HG02642 (cell line): ENCODE results near the gene SPOPL.
"Not testable (repeated sequence)": the region's sequence is repeated elsewhere in the genome, so short reads cannot be mapped to it uniquely, and the experiment has no call there.

Experiments used
- ATAC-seq: cut with Tn5 transposase; IDR thresholded peaks from one replicate; pipeline ENCODE4 v1.9.1; 2021; ENCODE audit warnings: mild to moderate bottlenecking; ENCODE audit not compliant: unreplicated experiment, poor library complexity

SPOPL gene

GRCh38 chr2:138501425-138502254 is at the start of gene SPOPL:
Gene SPOPL (plus strand): TSS chr2:138501770. CDS start chr2:138550217, 48,447 bp downstream.
- peak; percentile 85 for ATAC-seq

GRCh38 chr2:138452324-138452723 is 49.2 kb upstream of the SPOPL start:
- no peak for ATAC-seq

- no peak for ATAC-seq
Observed at GRCh38 chr2:138453815-138454214, 47.8 kb upstream of the SPOPL start.

- no peak for ATAC-seq
Observed at GRCh38 chr2:138454761-138455160, 46.8 kb upstream of the SPOPL start.

- no peak for ATAC-seq
Observed at GRCh38 chr2:138455275-138455674, 46.3 kb upstream of the SPOPL start.

- ATAC-seq, result no peak
Observed at GRCh38 chr2:138455691-138456090, 45.9 kb upstream of the SPOPL start.

- ATAC-seq, result not testable (repeated sequence)
Observed at GRCh38 chr2:138462689-138463088, 38.9 kb upstream of the SPOPL start.

GRCh38 chr2:138468617-138469016 is 33.0 kb upstream of the SPOPL start:
- no peak for ATAC-seq

- ATAC-seq, result no peak
Observed at GRCh38 chr2:138469411-138469810, 32.2 kb upstream of the SPOPL start.

GRCh38 chr2:138470941-138471340 is 30.6 kb upstream of the SPOPL start:
- no peak for ATAC-seq

GRCh38 chr2:138474100-138474825 is 27.3 kb upstream of the SPOPL start:
- no peak for ATAC-seq

GRCh38 chr2:138475277-138475776 is 26.2 kb upstream of the SPOPL start:
- ATAC-seq, result peak; percentile 87

- no peak for ATAC-seq
Observed at GRCh38 chr2:138476186-138476585, 25.4 kb upstream of the SPOPL start.

GRCh38 chr2:138476940-138477339 is 24.6 kb upstream of the SPOPL start:
- no peak for ATAC-seq

- not testable (repeated sequence) for ATAC-seq
Observed at GRCh38 chr2:138482796-138483195, 18.8 kb upstream of the SPOPL start.

GRCh38 chr2:138485019-138485418 is 16.6 kb upstream of the SPOPL start:
- ATAC-seq, result no peak

GRCh38 chr2:138486363-138487198 is 15.0 kb upstream of the SPOPL start:
- no peak for ATAC-seq

- no peak for ATAC-seq
Observed at GRCh38 chr2:138490673-138491494, 10.7 kb upstream of the SPOPL start.

- ATAC-seq, result no peak
Observed at GRCh38 chr2:138491495-138491862, 10.1 kb upstream of the SPOPL start.

GRCh38 chr2:138492160-138492559 is 9.4 kb upstream of the SPOPL start:
- no peak for ATAC-seq
